OCI-LY1 (cell line): ENCODE results near the gene INSYN1.
"Not testable (repeated sequence)": the region's sequence is repeated elsewhere in the genome, so short reads cannot be mapped to it uniquely, and the experiment has no call there.

Experiments used
- EZH2 ChIP-seq: fragments of 200-600 bp; sonication (generic), shearing (Covaris generic); IDR thresholded peaks from 2 replicates; pipeline ENCODE4 v1.8.0; 2017; ENCODE audit warnings: borderline replicate concordance, mixed run types, mild to moderate bottlenecking, antibody characterized with exemption, low read length, moderate library complexity, mixed read lengths
- TF ChIP-seq, protein P1 (sequence below): fragments of 200-600 bp; sonication (generic), shearing (Covaris generic); IDR thresholded peaks from 2 replicates; pipeline ENCODE4 v1.5.1; 2017; ENCODE audit warnings: mild to moderate bottlenecking, antibody characterized with exemption, low read length, moderate library complexity, mixed read lengths

DNA sequence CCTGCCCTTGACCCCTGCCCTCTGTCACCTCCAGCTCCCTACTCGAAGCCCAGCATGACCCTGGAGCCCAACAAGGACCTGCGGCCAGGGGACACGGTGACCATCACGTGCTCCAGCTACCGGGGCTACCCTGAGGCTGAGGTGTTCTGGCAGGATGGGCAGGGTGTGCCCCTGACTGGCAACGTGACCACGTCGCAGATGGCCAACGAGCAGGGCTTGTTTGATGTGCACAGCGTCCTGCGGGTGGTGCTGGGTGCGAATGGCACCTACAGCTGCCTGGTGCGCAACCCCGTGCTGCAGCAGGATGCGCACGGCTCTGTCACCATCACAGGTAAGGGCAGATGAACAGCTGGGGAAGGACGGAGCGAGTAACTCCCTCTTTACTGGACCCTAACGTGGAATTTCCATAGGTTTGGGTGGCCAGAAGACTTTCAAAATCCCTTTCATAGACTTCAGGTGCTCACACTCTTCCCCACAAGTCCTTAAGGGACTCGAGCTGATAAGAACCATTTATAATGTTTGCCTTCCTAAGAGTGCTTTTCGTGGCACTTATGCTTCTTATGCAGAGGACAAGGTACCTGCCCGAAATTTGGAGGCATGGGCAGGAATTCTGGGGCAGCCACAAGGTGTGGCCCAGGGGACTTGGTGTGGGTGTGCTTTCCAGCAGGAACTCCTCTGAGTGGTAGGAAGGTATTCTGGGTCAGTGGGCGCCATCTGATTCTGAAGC lies 48.8 kb downstream of the INSYN1 start:
- TF ChIP-seq, protein P1, sequence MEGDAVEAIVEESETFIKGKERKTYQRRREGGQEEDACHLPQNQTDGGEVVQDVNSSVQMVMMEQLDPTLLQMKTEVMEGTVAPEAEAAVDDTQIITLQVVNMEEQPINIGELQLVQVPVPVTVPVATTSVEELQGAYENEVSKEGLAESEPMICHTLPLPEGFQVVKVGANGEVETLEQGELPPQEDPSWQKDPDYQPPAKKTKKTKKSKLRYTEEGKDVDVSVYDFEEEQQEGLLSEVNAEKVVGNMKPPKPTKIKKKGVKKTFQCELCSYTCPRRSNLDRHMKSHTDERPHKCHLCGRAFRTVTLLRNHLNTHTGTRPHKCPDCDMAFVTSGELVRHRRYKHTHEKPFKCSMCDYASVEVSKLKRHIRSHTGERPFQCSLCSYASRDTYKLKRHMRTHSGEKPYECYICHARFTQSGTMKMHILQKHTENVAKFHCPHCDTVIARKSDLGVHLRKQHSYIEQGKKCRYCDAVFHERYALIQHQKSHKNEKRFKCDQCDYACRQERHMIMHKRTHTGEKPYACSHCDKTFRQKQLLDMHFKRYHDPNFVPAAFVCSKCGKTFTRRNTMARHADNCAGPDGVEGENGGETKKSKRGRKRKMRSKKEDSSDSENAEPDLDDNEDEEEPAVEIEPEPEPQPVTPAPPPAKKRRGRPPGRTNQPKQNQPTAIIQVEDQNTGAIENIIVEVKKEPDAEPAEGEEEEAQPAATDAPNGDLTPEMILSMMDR: not testable (repeated sequence)
- not testable (repeated sequence) for TF ChIP-seq EZH2
